GM21619 (cell line): ENCODE results near the gene PCDHA2.
"Not testable (repeated sequence)": the region's sequence is repeated elsewhere in the genome, so short reads cannot be mapped to it uniquely, and the experiment has no call there.

Source experiments
- ATAC-seq: cut with Tn5 transposase; IDR thresholded peaks from one replicate; pipeline ENCODE4 v1.9.1; 2021; ENCODE audit not compliant: unreplicated experiment

PCDHA2 gene

GRCh38 chr5:140794595-140795258, at the start of gene PCDHA2:
Gene PCDHA2, plus strand, starts transcription at chr5:140794852.
- no peak for ATAC-seq

DNA sequence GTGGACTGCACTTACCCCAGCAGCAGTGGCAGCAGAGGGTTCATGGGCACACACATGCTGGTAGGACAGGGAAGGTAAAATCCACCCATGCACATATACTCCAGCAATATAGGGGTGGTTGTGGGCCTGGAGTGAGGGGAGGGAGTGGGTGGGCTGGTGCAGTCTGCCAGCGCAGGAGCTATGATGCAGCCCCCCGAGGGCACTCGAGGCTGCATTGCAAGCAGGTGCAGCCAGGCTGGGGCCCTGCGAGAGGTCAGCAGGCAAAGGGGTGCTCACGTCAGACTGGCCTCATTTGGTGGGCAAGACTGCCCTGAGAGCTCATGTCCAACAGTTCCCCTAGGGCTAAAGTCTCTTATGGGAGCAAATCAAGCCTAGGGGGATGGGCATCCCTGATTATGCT, 41.1 kb upstream of the PCDHA2 start:
- no peak for ATAC-seq

- no peak for ATAC-seq
These were observed 30.3 kb upstream of the PCDHA2 start for GRCh38 chr5:140764177-140764973.

DNA sequence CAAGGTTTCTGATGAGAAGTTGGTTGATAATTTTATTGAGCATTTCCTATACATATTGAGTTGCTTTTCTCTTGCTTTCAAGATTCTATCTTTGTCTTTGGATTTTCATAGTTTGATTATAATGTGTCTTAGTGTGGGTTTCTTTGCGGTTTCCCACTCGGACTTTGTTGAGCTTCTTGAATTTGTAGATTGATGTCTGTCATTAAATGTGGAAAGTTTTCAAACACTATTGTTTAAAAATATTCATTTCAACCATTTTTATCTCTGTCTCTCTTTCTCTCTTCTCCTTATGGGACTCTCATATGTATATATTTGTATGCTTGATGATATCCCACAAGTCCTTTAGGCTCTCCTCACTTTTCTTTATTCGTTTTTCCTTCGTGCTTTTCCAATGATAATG, 27.2 kb upstream of the PCDHA2 start:
- ATAC-seq, result no peak

- no peak for ATAC-seq
These were observed 14.1 kb upstream of the PCDHA2 start for GRCh38 chr5:140780512-140780911.

- ATAC-seq, result no peak
These were observed 8.6 kb upstream of the PCDHA2 start, which contains the start of gene PCDHA1 for GRCh38 chr5:140785905-140786686. Gene PCDHA1, plus strand, starts transcription at chr5:140786140.

GRCh38 chr5:140787422-140787821, 7.2 kb upstream of the PCDHA2 start:
- not testable (repeated sequence) for ATAC-seq

DNA sequence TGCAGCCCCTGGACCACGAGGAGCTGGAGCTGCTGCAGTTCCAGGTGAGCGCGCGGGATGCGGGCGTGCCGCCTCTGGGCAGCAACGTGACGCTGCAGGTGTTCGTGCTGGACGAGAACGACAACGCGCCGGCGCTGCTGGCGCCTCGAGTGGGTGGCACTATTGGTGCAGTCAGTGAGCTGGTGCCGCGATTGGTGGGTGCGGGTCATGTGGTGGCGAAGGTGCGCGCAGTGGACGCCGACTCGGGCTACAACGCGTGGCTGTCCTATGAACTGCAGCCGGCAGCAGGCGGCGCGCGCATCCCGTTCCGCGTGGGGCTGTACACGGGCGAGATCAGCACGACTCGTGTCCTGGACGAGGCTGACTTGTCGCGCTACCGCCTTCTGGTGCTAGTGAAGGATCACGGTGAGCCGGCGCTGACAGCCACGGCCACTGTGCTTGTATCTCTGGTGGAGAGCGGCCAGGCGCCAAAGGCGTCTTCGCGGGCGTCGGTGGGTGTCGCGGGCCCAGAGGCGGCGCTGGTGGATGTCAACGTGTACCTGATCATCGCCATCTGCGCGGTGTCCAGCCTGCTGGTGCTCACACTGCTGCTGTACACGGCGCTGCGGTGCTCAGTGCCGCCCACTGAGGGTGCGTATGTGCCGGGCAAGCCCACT, 6.7 kb upstream of the PCDHA2 start:
- ATAC-seq, result not testable (repeated sequence)

DNA sequence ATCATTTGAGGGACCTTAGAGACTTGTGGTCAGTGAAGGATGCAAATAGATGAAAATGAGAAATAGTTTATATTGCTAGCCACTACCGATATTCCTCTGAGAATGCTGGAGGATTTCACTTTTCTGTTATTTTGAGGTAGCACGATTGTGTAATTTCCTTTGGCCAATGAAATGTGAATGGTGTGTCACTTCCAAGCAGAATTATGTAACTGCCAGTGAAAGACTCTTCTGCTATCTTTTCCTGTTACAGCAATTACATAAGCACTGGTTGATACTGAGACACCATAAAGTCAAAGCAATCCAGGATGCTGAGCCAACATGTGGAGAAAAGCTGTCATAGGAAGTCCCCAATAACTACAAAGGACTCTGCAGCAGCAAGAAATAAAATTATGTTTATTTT, 3.6 kb upstream of the PCDHA2 start:
- no peak for ATAC-seq

DNA sequence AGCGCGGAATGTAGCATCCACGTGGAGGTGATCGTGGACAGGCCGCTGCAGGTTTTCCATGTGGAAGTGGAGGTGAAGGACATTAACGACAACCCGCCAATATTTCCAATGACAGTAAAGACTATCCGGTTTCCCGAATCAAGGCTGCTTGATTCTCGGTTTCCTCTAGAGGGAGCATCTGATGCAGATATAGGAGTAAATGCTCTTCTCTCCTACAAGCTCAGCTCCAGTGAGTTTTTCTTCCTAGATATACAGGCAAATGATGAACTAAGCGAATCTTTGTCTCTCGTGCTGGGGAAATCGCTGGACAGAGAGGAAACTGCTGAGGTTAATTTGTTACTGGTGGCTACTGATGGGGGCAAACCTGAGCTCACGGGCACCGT, 598 bp downstream of the PCDHA2 start:
- no peak for ATAC-seq

DNA sequence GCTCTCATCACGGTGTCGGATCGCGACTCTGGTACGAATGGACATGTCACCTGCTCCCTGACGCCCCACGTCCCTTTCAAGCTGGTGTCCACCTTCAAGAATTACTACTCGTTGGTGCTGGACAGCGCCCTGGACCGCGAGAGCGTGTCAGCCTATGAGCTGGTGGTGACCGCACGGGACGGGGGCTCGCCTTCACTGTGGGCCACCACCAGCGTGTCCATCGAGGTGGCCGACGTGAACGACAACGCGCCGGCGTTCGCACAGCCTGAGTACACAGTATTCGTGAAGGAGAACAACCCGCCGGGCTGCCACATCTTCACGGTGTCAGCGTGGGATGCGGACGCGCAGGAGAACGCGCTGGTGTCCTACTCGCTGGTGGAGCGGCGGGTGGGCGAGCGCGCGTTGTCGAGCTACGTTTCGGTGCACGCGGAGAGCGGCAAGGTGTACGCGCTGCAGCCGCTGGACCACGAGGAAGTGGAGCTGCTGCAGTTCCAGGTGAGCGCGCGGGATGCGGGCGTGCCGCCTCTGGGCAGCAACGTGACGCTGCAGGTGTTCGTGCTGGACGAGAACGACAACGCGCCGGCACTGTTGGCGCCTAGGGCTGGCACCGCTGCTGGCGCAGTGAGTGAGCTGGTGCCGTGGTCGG, 1.5 kb downstream of the PCDHA2 start:
- ATAC-seq, result not testable (repeated sequence)

DNA sequence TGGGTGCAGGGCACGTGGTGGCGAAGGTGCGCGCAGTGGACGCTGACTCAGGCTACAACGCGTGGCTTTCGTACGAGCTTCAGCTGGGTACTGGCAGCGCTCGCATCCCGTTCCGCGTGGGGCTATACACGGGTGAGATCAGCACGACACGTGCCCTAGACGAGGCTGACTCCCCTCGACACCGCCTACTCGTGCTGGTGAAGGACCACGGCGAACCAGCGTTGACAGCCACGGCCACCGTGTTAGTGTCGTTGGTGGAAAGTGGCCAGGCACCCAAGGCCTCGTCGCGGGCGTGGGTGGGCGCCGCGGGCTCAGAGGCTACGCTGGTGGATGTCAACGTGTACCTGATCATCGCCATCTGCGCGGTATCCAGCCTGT, 2.1 kb downstream of the PCDHA2 start:
- ATAC-seq, result no peak

- no peak for ATAC-seq
These were observed 6.3 kb downstream of the PCDHA2 start, which contains the start of gene PCDHA3 for GRCh38 chr5:140800816-140801493. Gene PCDHA3, plus strand, starts transcription at chr5:140801057.

- ATAC-seq, result no peak
These were observed 6.8 kb downstream of the PCDHA2 start for GRCh38 chr5:140801494-140801841.

DNA sequence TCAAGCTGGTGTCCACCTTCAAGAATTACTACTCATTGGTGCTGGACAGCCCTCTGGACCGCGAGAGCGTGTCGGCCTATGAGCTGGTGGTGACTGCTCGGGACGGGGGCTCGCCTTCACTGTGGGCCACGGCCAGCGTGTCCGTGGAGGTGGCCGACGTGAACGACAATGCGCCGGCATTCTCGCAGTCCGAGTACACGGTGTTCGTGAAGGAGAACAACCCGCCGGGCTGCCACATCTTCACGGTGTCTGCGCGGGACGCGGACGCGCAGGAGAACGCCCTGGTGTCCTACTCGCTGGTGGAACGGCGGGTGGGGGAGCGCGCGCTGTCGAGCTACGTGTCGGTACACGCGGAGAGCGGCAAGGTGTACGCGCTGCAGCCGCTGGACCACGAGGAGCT, 7.7 kb downstream of the PCDHA2 start:
- not testable (repeated sequence) for ATAC-seq

GRCh38 chr5:140802781-140803271, 8.2 kb downstream of the PCDHA2 start:
- no peak for ATAC-seq

DNA sequence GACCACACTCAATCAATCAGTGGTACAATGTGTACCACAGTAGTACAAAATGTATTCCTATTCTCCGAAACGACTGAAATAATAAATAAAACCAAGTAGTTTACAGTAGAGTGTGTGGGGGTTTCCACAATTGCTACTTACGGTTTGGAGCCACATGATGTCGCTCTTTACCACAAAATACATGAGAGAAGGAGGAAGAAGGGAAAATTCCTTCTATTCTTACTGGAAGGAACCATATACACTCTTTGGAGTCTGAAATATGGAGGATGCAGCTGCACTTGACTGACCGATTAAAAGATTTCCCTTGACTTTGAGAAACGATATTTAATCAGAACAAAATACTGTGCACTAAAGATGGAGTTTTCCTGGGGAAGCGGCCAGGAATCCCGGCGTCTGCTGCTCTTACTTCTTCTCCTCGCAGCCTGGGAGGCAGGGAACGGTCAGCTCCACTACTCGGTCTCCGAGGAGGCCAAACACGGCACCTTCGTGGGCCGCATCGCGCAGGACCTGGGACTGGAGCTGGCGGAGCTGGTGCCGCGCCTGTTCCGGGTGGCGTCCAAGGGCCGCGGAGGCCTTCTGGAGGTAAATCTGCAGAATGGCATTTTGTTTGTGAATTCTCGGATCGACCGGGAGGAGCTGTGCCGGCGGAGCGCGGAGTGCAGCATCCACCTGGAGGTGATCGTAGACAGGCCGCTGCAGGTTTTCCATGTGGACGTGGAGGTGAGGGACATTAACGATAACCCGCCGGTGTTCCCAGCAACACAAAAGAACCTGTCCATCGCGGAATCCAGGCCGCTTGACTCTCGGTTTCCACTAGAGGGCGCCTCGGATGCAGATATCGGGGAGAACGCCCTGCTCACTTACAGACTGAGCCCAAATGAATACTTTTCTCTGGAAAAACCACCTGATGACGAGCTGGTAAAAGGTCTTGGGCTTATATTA, 12.5 kb downstream of the PCDHA2 start, which contains the start of gene PCDHA4:
PCDHA4 (plus strand) TSS at position 235 of the 942 bp plus-strand sequence.
- no peak for ATAC-seq

GRCh38 chr5:140808241-140808888, 13.7 kb downstream of the PCDHA2 start:
- ATAC-seq, result not testable (repeated sequence)
